Activated gamma-delta T cell treated with anti-CD3 and anti-CD28 coated beads, Interleukin-2, amount 50 U/mL, for 16 hours (primary cell): ENCODE results near the gene NDRG2.
"Not testable (repeated sequence)": the region's sequence is repeated elsewhere in the genome, so short reads cannot be mapped to it uniquely, and the experiment has no call there.

Source experiments
- DNase-seq: peaks from one replicate; pipeline ENCODE4 v3.0.0-alpha.2; 2020; ENCODE audit warnings: low read depth

NDRG2 gene

DNA sequence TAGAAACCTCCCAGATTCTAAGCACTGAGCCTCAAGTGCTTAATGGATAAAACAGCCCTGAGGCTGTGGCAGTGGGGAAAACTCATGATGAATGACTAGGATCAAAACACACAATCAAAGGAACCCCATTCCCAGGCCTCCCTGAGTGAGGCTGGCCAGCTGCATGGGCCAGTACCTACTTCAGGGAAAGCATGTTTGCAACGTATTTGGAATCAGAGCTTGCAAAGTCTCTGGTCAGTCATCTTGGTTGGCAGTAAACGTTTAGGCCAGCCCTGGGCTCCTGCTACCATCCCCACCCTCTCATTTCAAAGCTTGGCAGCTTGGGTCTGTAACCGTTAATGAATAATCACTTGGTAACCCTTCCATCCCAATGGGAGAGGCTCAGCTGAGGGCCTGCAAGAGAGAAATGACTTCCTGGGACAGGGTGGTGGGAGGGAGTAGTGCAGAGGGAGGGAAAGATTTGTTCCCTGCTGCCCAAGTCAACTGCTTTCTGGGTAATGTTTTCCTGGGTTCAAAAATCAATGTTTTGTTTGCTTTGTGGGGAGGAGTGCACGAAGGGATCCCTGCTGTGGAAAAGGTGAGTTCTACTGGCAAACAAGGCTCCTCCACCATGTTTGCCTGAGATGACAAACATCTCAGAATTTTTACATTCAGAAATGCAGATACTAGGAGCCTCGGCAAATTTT lies 30.7 kb upstream of the NDRG2 start:
- DNase-seq, result no peak

DNA sequence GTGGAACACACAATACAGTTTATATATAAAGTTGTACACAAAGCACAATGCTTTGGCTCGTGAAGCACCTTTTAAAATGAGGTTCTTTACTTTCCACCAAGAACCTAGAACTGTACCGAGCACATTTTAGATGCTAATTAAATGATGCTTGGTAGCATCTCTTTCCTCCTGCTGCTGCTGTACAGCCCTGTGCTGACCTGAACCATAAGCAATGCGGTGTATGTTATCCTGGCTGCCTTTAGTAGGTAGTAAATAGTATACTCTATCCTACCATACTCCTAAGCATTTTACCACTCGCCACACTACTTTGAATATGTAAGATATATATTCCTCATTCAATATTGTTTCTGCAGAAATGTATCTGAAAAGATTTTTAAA lies 29.9 kb upstream of the NDRG2 start:
- no peak for DNase-seq

DNA sequence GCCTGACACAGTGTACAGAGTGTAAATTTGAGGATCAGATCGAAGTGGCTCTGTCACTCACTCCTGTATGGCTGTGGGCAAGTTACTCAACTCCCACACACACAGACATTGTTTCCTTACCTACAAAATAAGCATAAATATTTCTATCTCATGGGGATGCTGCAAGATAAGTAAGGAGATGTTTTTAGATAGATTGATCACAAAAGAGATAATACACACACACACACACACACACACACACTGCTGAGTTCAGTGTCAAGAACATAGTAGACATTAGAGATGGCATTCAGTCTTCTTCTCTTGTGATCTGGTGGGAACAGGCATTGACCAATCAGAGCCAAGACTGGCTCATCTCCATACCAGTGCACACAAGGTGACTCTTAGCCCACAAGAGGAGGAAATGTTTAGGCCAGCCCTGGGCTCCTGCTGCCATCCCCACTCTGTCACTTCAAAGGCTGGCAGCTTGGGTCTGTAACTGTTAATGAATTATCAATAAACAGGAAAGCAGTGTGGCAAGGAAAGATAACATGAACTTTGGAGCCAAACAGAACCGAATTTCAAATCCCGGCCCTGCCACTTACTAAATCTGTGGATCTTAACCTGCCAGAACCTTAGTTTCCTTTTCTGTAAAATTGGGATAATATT lies 29.4 kb upstream of the NDRG2 start:
- no peak for DNase-seq

DNA sequence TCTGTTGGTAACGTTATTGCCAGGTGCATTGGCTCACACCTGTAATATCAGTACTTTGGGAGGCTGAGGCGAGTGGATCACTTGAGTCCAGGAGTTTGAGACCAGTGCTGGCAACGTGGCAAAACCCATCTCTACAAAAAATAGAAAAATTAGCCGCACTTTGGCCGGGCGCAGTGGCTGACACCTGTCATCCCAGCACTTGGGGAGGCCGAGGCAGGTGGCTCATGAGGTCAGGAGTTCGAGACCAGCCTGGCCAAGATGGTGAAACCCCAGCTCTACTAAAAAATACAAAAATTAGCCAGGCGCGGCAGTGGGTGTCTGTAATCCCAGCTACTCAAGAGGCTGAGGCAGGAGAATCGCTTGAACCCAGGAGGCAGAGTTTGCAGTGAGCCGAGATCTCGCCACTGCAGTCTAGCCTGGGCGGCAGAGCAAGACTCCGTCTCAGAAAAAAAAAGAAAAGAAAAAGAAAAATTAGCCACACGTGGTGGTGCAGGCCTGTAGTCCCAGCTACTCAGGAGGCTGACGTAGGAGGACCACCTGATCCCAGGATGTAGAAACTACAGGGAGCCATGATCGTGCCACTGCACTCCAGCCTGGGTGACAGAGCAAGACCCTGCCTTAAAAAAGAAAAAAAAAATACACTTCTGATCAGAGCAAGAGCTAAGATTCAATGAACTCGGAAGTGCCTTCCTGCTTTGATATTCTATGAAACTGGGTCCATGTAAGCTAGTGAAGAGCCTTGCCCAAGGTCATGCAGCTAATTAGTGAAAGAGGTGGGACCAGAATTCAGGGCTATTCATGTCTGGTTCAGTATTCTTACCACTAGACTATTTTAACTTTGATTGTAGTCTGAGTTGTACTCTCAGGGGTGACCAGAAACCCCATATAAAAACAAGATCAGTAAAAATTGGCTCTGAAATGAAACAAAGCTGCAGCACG lies 28.6 kb upstream of the NDRG2 start:
- DNase-seq, result no peak

DNA sequence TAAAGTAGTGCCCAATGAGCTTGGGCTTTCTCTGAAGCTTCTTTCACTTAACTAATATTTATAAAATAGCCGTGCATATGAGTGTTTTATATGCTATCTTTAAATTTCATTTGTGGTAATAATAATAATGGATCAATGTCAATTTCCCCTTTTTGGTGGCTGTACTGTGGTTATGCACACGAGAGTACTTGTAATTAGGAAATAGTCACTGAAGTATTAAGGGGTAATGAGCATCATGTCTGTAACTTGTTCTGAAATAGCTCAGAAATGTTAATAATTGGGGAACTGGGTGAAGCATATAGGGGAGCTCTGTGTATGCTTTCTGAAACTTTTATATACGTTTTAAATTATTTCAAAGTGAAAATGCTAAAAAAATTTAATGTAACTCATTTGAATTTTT lies 25.7 kb upstream of the NDRG2 start:
- DNase-seq, result no peak

DNA sequence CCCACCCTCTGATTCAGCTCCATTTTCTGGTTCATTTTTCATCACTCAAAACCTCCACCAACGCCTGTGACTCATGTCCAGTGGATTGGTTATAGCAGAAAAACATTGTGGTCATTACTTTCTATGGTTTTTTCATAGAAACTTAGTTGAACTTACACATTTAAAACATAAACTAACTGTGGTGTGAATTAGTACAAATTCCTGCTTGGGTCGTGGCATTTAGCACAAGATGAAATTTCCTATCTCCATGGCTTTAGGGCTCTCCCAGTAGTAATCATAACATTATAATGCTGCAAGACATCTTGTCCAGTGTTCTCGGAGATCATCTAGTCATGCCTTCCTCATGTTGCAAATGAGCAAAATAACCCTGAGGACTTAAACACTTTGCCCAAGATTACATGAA lies 24.4 kb upstream of the NDRG2 start:
- no peak for DNase-seq

DNA sequence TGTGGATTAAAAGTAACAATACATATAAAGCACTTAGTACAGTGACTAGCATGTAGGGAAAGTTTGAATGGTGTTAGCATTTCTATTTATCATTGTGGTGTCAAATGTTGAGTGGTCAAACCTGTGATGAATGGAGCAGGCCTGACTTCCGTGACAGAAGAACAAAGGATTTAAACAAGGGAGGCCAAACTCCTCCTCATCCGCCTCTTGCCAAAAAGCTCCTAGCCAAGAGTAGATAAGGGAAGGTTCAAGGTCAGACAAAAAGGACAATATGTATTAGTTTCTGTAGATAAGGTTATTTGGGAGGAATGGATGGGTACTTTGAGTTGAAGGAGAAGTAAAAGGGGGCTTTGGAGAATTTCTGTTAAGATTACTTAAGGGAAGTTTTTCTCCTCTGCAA lies 23.8 kb upstream of the NDRG2 start:
- no peak for DNase-seq

DNA sequence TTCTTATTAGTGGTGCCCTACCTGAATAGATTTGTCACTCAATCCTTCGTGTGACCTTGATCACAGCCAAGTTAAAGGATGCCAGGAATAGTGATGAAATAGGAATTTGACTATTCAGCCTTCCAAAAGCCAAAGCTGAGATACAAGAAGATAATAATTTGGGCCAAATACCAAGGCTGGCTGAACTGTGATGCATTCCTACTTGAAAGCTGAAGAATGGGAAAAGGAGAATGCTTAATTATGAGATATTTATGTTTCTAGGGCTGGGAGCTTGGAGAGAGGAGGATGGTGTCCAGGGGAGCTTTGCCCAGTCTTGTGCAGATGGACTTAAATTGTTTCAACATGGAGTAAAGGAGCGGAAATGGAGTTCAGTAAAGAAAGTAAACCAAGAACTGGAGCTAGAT lies 22.5 kb upstream of the NDRG2 start:
- DNase-seq, result no peak

DNA sequence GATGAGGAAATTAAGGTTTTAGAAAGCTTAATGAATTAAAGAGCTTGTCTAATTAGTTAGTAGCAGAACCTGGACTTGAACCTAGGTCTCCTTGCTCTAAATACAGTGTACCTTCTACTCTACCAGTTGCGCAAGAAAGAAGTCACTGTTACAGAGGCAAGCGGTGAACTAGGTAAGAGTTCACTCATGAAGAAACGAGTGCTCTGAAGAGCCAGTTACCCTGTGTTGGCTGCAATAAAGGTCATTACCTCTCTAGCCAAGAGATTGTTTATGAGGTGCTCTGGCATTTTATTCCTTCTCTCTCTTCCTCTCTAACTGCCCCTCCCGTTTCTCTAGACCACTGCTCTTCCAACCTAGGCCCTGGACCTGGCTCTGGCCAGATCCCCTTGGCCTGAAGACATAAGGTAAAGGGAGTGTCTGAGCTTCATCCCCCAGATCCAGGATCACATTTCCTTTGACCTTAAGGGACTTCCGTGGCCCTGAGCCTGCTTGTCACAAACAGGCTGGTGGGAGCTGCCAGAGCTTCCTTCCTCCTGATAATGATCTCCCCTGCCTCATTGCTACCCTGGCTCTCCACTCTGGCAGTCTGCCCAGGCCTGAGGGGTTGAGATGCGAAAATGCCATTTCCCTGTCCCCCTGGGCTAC lies 19.2 kb upstream of the NDRG2 start:
- no peak for DNase-seq

DNA sequence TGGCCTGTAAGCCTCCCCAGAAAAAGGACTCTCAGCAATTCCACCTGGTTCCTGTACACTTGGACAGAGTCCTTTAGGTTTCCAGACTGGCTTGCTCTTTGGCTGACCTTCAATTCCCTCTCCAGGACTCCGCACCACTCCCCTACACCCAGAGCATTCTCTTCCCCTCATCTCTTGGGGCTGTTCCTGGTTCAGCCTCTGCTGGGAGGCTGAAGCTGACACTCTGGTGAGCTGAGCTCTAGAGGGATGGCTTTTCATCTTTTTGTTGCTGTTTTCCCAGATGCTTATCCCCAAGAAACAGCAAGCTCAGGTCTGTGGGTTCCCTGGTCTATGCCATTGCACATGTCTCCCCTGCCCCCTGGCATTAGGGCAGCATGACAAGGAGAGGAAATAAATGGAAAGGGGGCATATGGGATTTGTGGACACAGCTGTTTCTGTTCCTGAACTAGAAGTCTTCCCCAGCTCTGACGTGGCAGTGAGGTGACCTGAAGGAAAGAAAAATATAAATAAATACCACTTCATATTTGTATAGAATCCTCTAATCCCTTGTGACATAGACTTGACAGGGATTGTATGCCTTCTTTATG lies 18.6 kb upstream of the NDRG2 start:
- DNase-seq, result no peak

DNA sequence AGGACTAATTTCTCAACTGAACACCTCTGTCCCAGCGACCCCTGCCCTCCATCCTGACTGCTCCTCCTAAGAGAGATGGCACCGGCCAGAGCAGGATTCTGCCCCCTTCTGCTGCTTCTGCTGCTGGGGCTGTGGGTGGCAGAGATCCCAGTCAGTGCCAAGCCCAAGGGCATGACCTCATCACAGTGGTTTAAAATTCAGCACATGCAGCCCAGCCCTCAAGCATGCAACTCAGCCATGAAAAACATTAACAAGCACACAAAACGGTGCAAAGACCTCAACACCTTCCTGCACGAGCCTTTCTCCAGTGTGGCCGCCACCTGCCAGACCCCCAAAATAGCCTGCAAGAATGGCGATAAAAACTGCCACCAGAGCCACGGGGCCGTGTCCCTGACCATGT lies 18.1 kb upstream of the NDRG2 start:
- no peak for DNase-seq

DNA sequence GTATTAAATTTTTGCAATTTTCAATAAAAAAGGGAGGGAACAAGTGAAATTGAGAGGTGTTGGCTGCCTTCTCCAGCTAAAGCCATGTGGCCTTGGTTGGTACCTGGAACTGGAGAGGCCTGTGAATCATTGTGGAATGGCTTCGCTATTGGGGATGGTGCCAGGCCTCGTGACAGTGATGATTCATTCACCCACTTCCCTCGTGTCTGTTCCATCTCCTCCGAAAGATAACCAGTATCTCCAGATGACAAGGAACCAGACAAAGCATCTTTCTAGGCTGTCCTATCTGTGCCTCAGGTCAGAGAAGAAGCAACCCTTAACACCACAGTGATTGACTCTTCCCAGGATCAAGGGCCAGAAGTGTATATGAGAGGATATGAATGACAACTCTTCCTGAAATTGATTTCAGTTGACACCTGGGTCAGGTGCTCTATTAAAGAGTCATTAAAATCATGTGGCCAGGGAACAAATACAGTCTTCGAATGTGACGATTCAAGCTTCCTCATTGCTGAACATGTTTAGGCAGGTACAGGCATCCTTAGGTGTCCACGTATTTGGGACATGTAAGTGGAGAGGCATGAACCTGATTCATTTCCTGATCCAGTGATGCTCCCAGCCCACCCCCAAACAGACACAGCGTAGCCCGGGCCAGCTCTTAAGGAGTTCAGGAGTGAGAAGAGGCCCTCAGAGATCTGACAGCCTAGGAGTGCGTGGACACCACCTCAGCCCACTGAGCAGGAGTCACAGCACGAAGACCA lies 17.0 kb upstream of the NDRG2 start, which contains the start of gene RNASE7:
RNASE7 (plus strand) TSS at position 687 of the 758 bp plus-strand sequence. CDS start 631 bp downstream, outside the sequence.
- DNase-seq, result no peak

DNA sequence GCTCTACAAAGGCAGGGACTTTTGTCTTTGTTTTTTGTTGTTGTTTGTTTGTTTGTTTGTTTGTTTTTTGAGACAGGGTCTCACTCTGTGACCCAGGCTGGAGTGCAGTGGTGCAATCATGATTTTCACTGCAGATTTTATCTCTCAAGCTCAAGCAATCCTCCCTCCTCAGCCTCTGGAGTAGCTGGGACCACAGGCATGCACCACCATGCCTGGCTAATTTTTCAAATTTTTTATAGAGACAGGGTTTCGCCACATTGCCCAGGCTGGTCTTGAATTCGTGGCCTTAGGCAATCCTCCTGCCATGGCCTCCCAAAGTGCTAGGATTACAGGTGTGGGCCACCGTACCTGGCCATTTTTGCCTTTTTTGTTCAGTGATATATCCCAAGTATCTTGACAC lies 16.1 kb upstream of the NDRG2 start:
- not testable (repeated sequence) for DNase-seq

DNA sequence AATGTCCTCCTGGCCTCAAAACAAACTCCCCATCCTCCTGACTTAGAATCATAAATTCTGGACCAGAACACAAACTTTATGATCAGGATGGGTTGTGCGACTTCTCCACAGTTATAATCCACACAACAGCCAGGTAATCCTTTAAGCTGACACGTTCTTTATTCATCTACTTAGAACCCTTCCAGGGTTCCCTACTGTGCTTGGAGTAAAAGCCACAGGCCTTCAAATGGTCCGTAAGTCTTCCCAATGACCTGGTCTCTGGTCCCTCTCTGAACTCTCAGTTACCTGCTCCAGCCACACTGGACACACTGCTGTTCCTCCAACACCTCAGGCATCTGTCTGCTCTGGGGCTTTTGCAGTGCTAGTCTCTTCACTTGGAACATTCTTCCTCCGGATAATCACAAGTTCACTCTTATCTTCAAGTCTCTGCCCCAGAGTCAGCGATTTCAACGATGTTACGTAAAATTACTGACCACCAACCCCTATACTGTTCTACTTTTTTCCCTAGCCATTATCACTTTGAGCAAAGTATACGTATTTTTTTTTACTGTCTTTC lies 15.6 kb upstream of the NDRG2 start:
- no peak for DNase-seq

DNA sequence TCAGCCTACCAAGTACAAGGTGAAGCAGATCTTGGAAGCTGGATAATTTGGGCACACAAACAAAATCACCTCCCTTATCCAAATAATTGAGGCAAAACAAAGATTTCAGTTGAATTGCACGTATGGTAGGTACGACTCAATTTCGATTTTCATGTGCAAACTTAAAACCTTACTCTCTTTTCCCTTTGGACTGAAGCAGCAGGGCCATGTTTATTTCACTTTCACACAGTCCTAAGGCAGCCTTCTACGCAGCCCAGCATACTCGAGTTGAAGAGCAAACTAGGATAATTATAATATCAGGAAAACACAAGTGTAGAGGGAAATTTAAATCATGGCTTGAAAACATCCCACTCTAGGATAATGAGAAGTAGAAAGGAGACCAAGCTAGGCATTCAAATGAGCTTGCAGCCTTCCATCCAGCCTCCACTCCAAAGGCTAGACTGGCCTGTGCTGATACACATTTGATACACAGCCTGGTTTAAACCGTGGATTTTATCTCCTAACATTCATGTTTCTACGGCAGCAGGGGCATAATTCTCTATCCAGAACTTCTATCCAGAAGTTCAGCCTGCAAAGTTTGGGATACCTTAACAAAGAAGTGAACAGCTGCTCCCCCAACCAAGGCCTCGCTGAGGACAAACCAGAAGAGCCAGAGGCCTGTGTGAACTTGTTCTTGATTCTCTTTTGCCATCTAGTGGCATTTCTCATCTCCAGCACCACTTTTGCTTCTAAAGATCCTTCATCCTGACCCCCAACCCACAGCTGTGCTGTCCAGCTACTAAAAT lies 14.9 kb upstream of the NDRG2 start:
- no peak for DNase-seq

DNA sequence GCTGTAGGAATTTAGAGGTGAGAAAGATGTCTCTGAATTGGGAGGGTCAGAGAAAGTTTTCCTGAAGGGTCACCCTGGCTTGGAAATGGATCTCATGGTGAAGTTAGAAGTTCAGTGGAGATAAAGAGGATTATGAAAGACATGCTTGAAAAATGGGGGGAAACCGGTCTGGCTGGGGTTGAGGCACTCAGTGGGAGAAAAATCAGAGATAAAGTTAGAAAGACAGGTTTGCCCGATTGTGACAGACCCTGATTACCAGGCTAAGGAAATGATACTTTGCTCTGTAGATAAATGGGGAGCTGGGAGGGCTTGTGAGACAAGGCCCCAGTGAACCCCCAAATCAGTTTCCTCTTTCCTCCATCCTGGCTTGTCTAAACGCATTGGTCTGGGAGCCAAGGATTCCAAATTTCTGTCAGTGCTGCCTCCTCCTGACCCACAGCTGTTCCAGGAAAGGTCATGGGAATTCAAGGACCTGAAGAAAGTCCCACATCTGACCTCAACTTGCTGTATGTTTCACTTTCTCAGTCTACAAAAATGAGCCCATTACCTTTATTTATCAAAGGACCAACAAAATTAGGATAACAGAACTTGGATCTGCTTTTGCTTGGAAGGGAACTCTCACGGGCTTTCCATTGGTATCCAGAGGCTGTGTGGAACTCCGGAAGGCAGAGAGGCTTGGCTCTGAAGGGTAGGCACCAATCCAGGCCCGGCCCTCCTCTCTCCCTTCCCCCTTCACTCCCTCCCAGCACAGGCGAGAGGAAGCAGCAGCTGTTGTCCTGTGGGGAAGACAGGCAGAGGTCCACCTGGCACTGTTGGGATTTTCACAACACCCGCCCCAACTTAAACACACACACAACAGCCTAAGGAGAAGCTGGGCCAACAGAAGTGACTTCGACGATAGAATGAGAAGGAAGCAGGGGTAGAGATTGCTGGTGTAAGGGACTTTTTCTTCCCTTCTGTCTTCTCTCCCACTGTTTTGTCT lies 13.9 kb upstream of the NDRG2 start:
- no peak for DNase-seq

DNA sequence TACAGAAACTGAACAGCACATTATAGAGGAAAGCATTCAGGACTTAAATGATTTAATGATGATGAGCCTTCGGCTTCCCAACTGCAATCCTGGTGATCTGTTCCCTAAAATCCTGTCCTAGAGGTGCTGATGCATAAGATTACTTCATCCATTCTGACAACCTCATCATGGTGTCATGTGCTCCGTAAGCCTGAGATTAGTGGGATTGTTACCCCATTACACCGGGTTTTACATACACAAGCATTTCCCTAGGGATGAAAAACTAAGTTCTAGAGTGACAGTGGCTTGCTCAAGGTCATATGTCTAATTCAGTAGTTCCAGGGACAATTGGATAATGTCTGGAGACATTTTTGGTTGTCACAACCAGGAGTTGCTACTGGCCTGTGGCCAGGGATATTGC lies 12.3 kb upstream of the NDRG2 start:
- no peak for DNase-seq

DNA sequence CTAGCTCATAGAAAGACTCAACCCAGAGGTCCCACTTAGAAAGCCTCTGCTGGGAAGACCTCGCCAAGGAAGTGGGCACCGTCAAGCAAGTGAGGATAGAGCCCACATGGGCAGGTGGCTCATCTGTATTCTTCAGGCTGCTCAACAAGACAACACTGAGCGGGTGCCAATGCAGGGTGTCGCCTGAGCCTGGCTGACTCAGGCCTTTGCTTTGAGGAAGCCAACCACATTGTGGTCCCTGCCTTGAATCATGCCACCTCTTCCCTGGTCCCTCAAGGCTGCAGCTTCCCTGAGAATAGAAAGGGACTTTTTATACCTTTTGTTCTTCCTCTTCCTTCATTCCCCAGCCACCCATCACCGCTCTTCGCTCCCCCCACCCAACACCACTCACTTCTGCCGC lies 11.9 kb upstream of the NDRG2 start:
- no peak for DNase-seq

DNA sequence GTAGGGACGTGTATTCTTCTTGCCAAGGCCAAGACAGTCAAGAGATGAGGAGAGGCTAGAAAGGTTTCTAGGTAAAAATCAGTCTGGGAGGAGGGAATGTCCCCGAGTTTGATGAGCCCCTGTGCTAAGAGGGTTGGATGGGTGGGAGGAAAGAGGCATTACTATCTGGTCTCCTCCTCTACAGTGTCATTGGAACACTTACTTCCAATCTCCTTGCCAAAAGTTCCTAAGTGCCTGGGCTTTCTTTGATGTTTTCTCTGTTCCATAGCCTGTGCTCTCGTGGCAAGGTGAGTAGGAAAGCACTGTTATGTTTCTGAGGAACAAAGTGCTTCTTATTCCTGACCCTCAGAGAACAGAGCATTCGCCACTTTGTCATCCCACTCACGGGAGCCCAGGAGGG lies 9.8 kb upstream of the NDRG2 start, which contains the start of gene RNASE13:
RNASE13 (minus strand) TSS at position 101 of the 400 bp plus-strand sequence. CDS start 519 bp downstream, outside the sequence.
- no peak for DNase-seq
